Urinary bladder (tissue), 4 donors: Measurements from ENCODE around the gene ERMN. TPM values are rescaled to one million over a fixed set of nuclear protein-coding genes. Genes with fewer than 3 reads are reported as not detected.
"Not testable (repeated sequence)": the region's sequence is repeated elsewhere in the genome, so short reads cannot be mapped to it uniquely, and the experiment has no call there.

Experiments used
- DNase-seq: peaks from one replicate; pipeline ENCODE4 v3.0.0-alpha.2; 2015; ENCODE audit errors: extremely low spot score
- H3K27ac ChIP-seq: one replicate; pipeline ENCODE4 v1.5.1; 2013; ENCODE audit warnings: low read depth, mild to moderate bottlenecking, moderate library complexity
- H3K36me3 ChIP-seq: one replicate; pipeline ENCODE4 v1.6.1; 2013; ENCODE audit warnings: mild to moderate bottlenecking, moderate library complexity; ENCODE audit not compliant: insufficient read depth
- H3K4me1 ChIP-seq: one replicate; pipeline ENCODE4 v1.6.1; 2013; ENCODE audit warnings: mild to moderate bottlenecking, moderate library complexity; ENCODE audit not compliant: insufficient read depth
- H3K4me3 ChIP-seq: one replicate; pipeline ENCODE4 v1.5.1; 2013; ENCODE audit warnings: low read depth, low read length
- WGBS: extraction: QIAGEN DNeasy Blood & Tissue Kit; methylation state at CpG from one replicate; pipeline ENCODE4 v1.1.7; 2013; 5-methylcytosine and 5-hydroxymethylcytosine counted together
- polyA plus RNA-seq: library from polyadenylated mRNA; stranded (reverse); fragments of 200-250 nt; gene quantifications from one replicate; pipeline ENCODE4 v1.2.3, GENCODE V29; 2013
- total RNA-seq: library from RNA; depleted of rRNA; stranded (reverse); fragments of >200 nt; gene quantifications from one replicate; pipeline ENCODE4 v1.2.3, GENCODE V29; 2014
- donor health status: healthy with polysubstance abuse.
- donor health status: healthy.

Gene ERMN
- total and polyA plus RNA-seq, 2 donors: 0.09 TPM; not detected in 1

- H3K4me3 ChIP-seq: no peak overlapping the region
- H3K36me3 ChIP-seq: no peaks in the 10 kb centered on the region
- no peak for DNase-seq
- H3K4me1 ChIP-seq: no peaks in the 10 kb centered on the region
- WGBS: 30% methylated on average over 1 of the region's 1 CpG
- H3K27ac ChIP-seq: no peak overlapping the region
Observed at GRCh38 chr2:157296490-157296889, 29.1 kb downstream of the ERMN start.

- Histone ChIP-seq H3K27ac (no peak overlapping the region), H3K36me3 (no peaks in the 10 kb centered on the region), H3K4me1 (no peaks in the 10 kb centered on the region), H3K4me3 (no peak overlapping the region)
- no peak for DNase-seq
- WGBS: 94% methylated on average over 5 of the region's 5 CpGs
Observed at GRCh38 chr2:157292853-157293252, 32.8 kb downstream of the ERMN start.

- Histone ChIP-seq H3K27ac (no peak overlapping the region), H3K4me1 (no peaks in the 10 kb centered on the region), H3K36me3 (no peaks in the 10 kb centered on the region), H3K4me3 (no peak overlapping the region)
- WGBS: 55% methylated on average over 1 of the region's 1 CpG
- DNase-seq: no peak
Observed at GRCh38 chr2:157291018-157291417, 34.6 kb downstream of the ERMN start.

GRCh38 chr2:157290525-157290924 is 35.1 kb downstream of the ERMN start:
- 94% methylated on average over 2 of the region's 2 CpGs for WGBS
- Histone ChIP-seq H3K4me3 (no peak overlapping the region), H3K4me1 (no peaks in the 10 kb centered on the region), H3K27ac (no peak overlapping the region), H3K36me3 (no peaks in the 10 kb centered on the region)
- DNase-seq: no peak

- H3K36me3 ChIP-seq: no peaks in the 10 kb centered on the region
- no peaks in the 10 kb centered on the region for H3K4me1 ChIP-seq
- H3K4me3 ChIP-seq: no peak overlapping the region
- 85% methylated on average over 1 of the region's 1 CpG for WGBS
- no peak for DNase-seq
- no peak overlapping the region for H3K27ac ChIP-seq
Observed at GRCh38 chr2:157287160-157287559, 38.5 kb downstream of the ERMN start.

- DNase-seq: no peak
- H3K4me3 ChIP-seq: no peak overlapping the region
- H3K27ac ChIP-seq: no peak overlapping the region
- H3K36me3 ChIP-seq: no peaks in the 10 kb centered on the region
- H3K4me1 ChIP-seq: no peaks in the 10 kb centered on the region
- 45% methylated on average over 2 of the region's 2 CpGs for WGBS
Observed at GRCh38 chr2:157283468-157283867, 42.2 kb downstream of the ERMN start.

- DNase-seq: no peak
- Histone ChIP-seq H3K4me3 (no peak overlapping the region), H3K27ac (no peak overlapping the region), H3K36me3 (no peaks in the 10 kb centered on the region), H3K4me1 (no peaks in the 10 kb centered on the region)
- WGBS: 93% methylated on average over 6 of the region's 6 CpGs
Observed at GRCh38 chr2:157281316-157281715, 44.3 kb downstream of the ERMN start.

GRCh38 chr2:157279311-157279710 is 46.3 kb downstream of the ERMN start:
- WGBS: 77% methylated on average over 7 of the region's 7 CpGs
- H3K27ac ChIP-seq, DNase-seq, H3K4me1 ChIP-seq, H3K4me3 ChIP-seq, H3K36me3 ChIP-seq: not testable (repeated sequence)

- 95% methylated on average over 1 of the region's 1 CpG for WGBS
- Histone ChIP-seq H3K4me3 (no peak overlapping the region), H3K4me1 (no peaks in the 10 kb centered on the region), H3K36me3 (no peaks in the 10 kb centered on the region), H3K27ac (no peak overlapping the region)
- no peak for DNase-seq
Observed at GRCh38 chr2:157271590-157272203, 53.9 kb downstream of the ERMN start.

- Histone ChIP-seq H3K27ac (no peak overlapping the region), H3K36me3 (no peaks in the 10 kb centered on the region), H3K4me1 (no peaks in the 10 kb centered on the region), H3K4me3 (no peak overlapping the region)
- 69% methylated on average over 2 of the region's 2 CpGs for WGBS
- no peak for DNase-seq
Observed at GRCh38 chr2:157269922-157270321, 55.7 kb downstream of the ERMN start.

GRCh38 chr2:157269060-157269459 is 56.6 kb downstream of the ERMN start:
- H3K4me1 ChIP-seq: no peaks in the 10 kb centered on the region
- DNase-seq: no peak
- WGBS: 86% methylated on average over 2 of the region's 2 CpGs
- no peaks in the 10 kb centered on the region for H3K36me3 ChIP-seq
- H3K4me3 ChIP-seq: no peak overlapping the region
- no peak overlapping the region for H3K27ac ChIP-seq

Other genes with a start within 250 kb of the ERMN start
- 23.4 TPM for gene GALNT5, start 68.1 kb downstream of the ERMN start, total RNA-seq
- 0.34 TPM for gene GALNT5, start 68.1 kb downstream of the ERMN start, polyA plus RNA-seq
- 3.4 TPM for gene CYTIP, start 118.3 kb upstream of the ERMN start, total RNA-seq
- 3.5 TPM for gene CYTIP, start 118.3 kb upstream of the ERMN start, polyA plus RNA-seq